A549 (cell line): ENCODE measurements around the gene TRMT5.

Source experiments
- BHLHE40 ChIP-seq: IDR thresholded peaks from 2 replicates; pipeline ENCODE4 v1.6.1; 2012; ENCODE audit warnings: low read depth, low read length, inconsistent platforms
- CHD2 ChIP-seq: fragments of 150-350 bp; IDR thresholded peaks from 2 replicates; pipeline ENCODE4 v1.6.1; 2014; ENCODE audit warnings: low read length; ENCODE audit not compliant: partially characterized antibody
- CTCF ChIP-seq: fragments of >200 bp; sonication (Bioruptor Twin); formaldehyde crosslinking; IDR thresholded peaks from 3 replicates; pipeline ENCODE4 v1.5.1; 2016
- JUNB ChIP-seq: fragments of >200 bp; sonication (Bioruptor Twin); formaldehyde crosslinking; IDR thresholded peaks from 2 replicates; pipeline ENCODE4 v1.6.1; 2016
- POLR2A ChIP-seq: IDR thresholded peaks from 2 replicates; pipeline ENCODE4 v1.6.1; 2012; ENCODE audit warnings: mild to moderate bottlenecking, low read length
- ZC3H11A ChIP-seq: fragments of 450-650 bp; IDR thresholded peaks from 2 replicates; pipeline ENCODE4 v1.6.1; 2014; ENCODE audit warnings: antibody characterized with exemption, mild to moderate bottlenecking
- ZNF302 ChIP-seq: fragments of 250-450 bp; sonication (Bioruptor Pico); IDR thresholded peaks from 2 replicates; pipeline ENCODE4 v1.9.0; 2021; ENCODE audit warnings: inconsistent platforms, mild to moderate bottlenecking, moderate library complexity

- no peak for TF ChIP-seq ZC3H11A
- no peak for TF ChIP-seq POLR2A
- TF ChIP-seq JUNB = no peak
- no peak for TF ChIP-seq BHLHE40
- TF ChIP-seq CTCF = no peak
- TF ChIP-seq ZNF302 (CRISPR knock-in tag) = no peak
- TF ChIP-seq CHD2 = no peak
Measured at GRCh38 chr14:60984196-60984595, 3.3 kb upstream of the TRMT5 start.
